HG03469 (cell line): ENCODE results near the gene CTSF.
"Not testable (repeated sequence)": the region's sequence is repeated elsewhere in the genome, so short reads cannot be mapped to it uniquely, and the experiment has no call there.

ENCODE experiments used
- ATAC-seq: cut with Tn5 transposase; IDR thresholded peaks from one replicate; pipeline ENCODE4 v1.9.1; 2021; ENCODE audit warnings: mild to moderate bottlenecking, moderate library complexity, moderate number of reproducible peaks; ENCODE audit not compliant: unreplicated experiment

Gene CTSF

GRCh38 chr11:66540598-66540997 is 27.8 kb downstream of the CTSF start:
- not testable (repeated sequence) for ATAC-seq

- no peak for ATAC-seq
These were observed 28.6 kb downstream of the CTSF start for GRCh38 chr11:66539870-66540213.

GRCh38 chr11:66539170-66539869 is 29.1 kb downstream of the CTSF start:
- no peak for ATAC-seq

GRCh38 chr11:66532784-66533183 is 35.6 kb downstream of the CTSF start:
- no peak for ATAC-seq

GRCh38 chr11:66531841-66532240 is 36.6 kb downstream of the CTSF start:
- no peak for ATAC-seq

GRCh38 chr11:66530927-66531709 is 37.3 kb downstream of the CTSF start:
- no peak for ATAC-seq

GRCh38 chr11:66529655-66530054 is 38.8 kb downstream of the CTSF start:
- no peak for ATAC-seq

- ATAC-seq: no peak
These were observed 39.3 kb downstream of the CTSF start for GRCh38 chr11:66529069-66529468.

GRCh38 chr11:66524304-66525040 is 43.9 kb downstream of the CTSF start:
- no peak for ATAC-seq

GRCh38 chr11:66523611-66524010 is 44.8 kb downstream of the CTSF start:
- no peak for ATAC-seq
